ENCODE results near the gene KIAA1217.

KIAA1217 gene

GRCh38 chr10:24556126-24556749 lies 347.3 kb downstream of the KIAA1217 start:
- DNase-seq (ENCODE audit: low read depth in 1 of 2, low spot score in 1 of 2): peak in 1 of 2 experiments; percentile 24
- TF ChIP-seq JUND (IDR thresholded peaks at IDR 0.05; ENCODE audit: low read depth): no peak
- in situ Hi-C loops (cut with HindIII; ENCODE audit: low pct_unique_long_range_greater_than_20kb, low sequenced_read_pairs): no loop called here

- no peak for TF ChIP-seq JUND (IDR thresholded peaks at IDR 0.05; ENCODE audit: low read depth)
- DNase-seq (ENCODE audit: low read depth in 1 of 2, low spot score in 1 of 2): peak in 1 of 2 experiments; percentile 86
- in situ Hi-C loops (cut with HindIII; ENCODE audit: low pct_unique_long_range_greater_than_20kb, low sequenced_read_pairs): no loop called here
These were observed 348.1 kb downstream of the KIAA1217 start for GRCh38 chr10:24556750-24557742.

GRCh38 chr10:24561453-24561852 lies 352.5 kb downstream of the KIAA1217 start:
- DNase-seq (ENCODE audit: low read depth in 1 of 2, low spot score in 1 of 2): peak in 1 of 2 experiments; percentile 38
- no peak for TF ChIP-seq JUND (IDR thresholded peaks at IDR 0.05; ENCODE audit: low read depth)
- in situ Hi-C loops (cut with HindIII; ENCODE audit: low pct_unique_long_range_greater_than_20kb, low sequenced_read_pairs): no loop called here

- TF ChIP-seq JUND (IDR thresholded peaks at IDR 0.05; ENCODE audit: low read depth): no peak
- no peak for DNase-seq (ENCODE audit: low read depth in 1 of 2, low spot score in 1 of 2)
- in situ Hi-C loops (cut with HindIII; ENCODE audit: low pct_unique_long_range_greater_than_20kb, low sequenced_read_pairs): no loop called here
These were observed 359.1 kb downstream of the KIAA1217 start for GRCh38 chr10:24568042-24568441.

- in situ Hi-C loops (cut with HindIII; ENCODE audit: low pct_unique_long_range_greater_than_20kb, low sequenced_read_pairs): no loop called here
These were observed 360.4 kb downstream of the KIAA1217 start for GRCh38 chr10:24569330-24569796.

GRCh38 chr10:24569828-24570657 lies 361.1 kb downstream of the KIAA1217 start:
- in situ Hi-C loops (cut with HindIII; ENCODE audit: low pct_unique_long_range_greater_than_20kb, low sequenced_read_pairs): no loop called here
- DNase-seq (ENCODE audit: low read depth in 1 of 2, low spot score in 1 of 2): no peak
- no peak for TF ChIP-seq JUND (IDR thresholded peaks at IDR 0.05; ENCODE audit: low read depth)

More at GRCh38 chr10:24569330-24569796, 360.4 kb downstream of the KIAA1217 start:
- TF ChIP-seq JUND (IDR thresholded peaks at IDR 0.05; ENCODE audit: low read depth): no peak
- no peak for DNase-seq (ENCODE audit: low read depth in 1 of 2, low spot score in 1 of 2)

- in situ Hi-C loops (cut with HindIII; ENCODE audit: low pct_unique_long_range_greater_than_20kb, low sequenced_read_pairs): no loop called here
- DNase-seq (ENCODE audit: low read depth in 1 of 2, low spot score in 1 of 2): no peak
- no peak for TF ChIP-seq JUND (IDR thresholded peaks at IDR 0.05; ENCODE audit: low read depth)
These were observed 361.9 kb downstream of the KIAA1217 start for GRCh38 chr10:24570658-24571426.

GRCh38 chr10:24571870-24572450 lies 363.0 kb downstream of the KIAA1217 start:
- no peak for TF ChIP-seq JUND (IDR thresholded peaks at IDR 0.05; ENCODE audit: low read depth)
- in situ Hi-C loops (cut with HindIII; ENCODE audit: low pct_unique_long_range_greater_than_20kb, low sequenced_read_pairs): no loop called here
- no peak for DNase-seq (ENCODE audit: low read depth in 1 of 2, low spot score in 1 of 2)

- in situ Hi-C loops (cut with HindIII; ENCODE audit: low pct_unique_long_range_greater_than_20kb, low sequenced_read_pairs): no loop called here
- TF ChIP-seq JUND (IDR thresholded peaks at IDR 0.05; ENCODE audit: low read depth): no peak
- no peak for DNase-seq (ENCODE audit: low read depth in 1 of 2, low spot score in 1 of 2)
These were observed 365.2 kb downstream of the KIAA1217 start for GRCh38 chr10:24574161-24574560.

- in situ Hi-C loops (cut with HindIII; ENCODE audit: low pct_unique_long_range_greater_than_20kb, low sequenced_read_pairs): no loop called here
- no peak for TF ChIP-seq JUND (IDR thresholded peaks at IDR 0.05; ENCODE audit: low read depth)
- no peak for DNase-seq (ENCODE audit: low read depth in 1 of 2, low spot score in 1 of 2)
These were observed 365.7 kb downstream of the KIAA1217 start for GRCh38 chr10:24574578-24575155.

- in situ Hi-C loops (cut with HindIII; ENCODE audit: low pct_unique_long_range_greater_than_20kb, low sequenced_read_pairs): no loop called here
These were observed 366.6 kb downstream of the KIAA1217 start for GRCh38 chr10:24575481-24576002.

More at GRCh38 chr10:24575481-24576002, 366.6 kb downstream of the KIAA1217 start:
- no peak for TF ChIP-seq JUND (IDR thresholded peaks at IDR 0.05; ENCODE audit: low read depth)
- DNase-seq (ENCODE audit: low read depth in 1 of 2, low spot score in 1 of 2): no peak
